HG03521 (cell line): ENCODE results near the gene GRIN3A.
"Not testable (repeated sequence)": the region's sequence is repeated elsewhere in the genome, so short reads cannot be mapped to it uniquely, and the experiment has no call there.

Source experiments
- ATAC-seq: cut with Tn5 transposase; IDR thresholded peaks from one replicate; pipeline ENCODE4 v1.9.1; 2021; ENCODE audit warnings: mild to moderate bottlenecking, moderate library complexity; ENCODE audit not compliant: unreplicated experiment

Gene GRIN3A

GRCh38 chr9:101585740-101586139 lies 152.7 kb downstream of the GRIN3A start:
- ATAC-seq: no peak

GRCh38 chr9:101582553-101582952 lies 155.9 kb downstream of the GRIN3A start:
- ATAC-seq: no peak

- ATAC-seq: no peak
Observed at GRCh38 chr9:101579711-101580545, 158.5 kb downstream of the GRIN3A start.

- ATAC-seq: no peak
Observed at GRCh38 chr9:101578378-101578777, 160.1 kb downstream of the GRIN3A start.

GRCh38 chr9:101574731-101575333 lies 163.6 kb downstream of the GRIN3A start:
- no peak for ATAC-seq

DNA sequence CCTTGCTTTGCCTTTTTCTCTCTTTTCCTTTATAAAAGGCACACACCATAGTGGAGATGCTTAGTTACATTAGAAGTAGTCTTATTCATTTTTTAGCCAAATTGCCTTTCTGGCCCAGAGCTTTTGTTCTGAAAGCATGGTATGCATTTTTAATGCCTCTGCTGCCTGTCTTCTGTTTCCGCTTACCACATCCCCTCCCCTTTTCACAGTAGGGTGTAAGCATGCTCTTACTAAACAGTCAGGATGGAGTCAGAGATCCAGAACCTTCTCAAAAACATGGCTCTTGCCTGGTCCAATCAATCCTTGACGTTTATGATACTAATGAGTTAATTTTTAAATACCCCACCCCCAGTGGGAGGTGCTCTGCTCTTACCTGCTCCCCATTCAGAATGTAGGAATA lies 166.1 kb downstream of the GRIN3A start:
- no peak for ATAC-seq

- ATAC-seq: no peak
Observed at GRCh38 chr9:101571114-101571513, 167.3 kb downstream of the GRIN3A start.

GRCh38 chr9:101569741-101570501 lies 168.5 kb downstream of the GRIN3A start:
- ATAC-seq: no peak

DNA sequence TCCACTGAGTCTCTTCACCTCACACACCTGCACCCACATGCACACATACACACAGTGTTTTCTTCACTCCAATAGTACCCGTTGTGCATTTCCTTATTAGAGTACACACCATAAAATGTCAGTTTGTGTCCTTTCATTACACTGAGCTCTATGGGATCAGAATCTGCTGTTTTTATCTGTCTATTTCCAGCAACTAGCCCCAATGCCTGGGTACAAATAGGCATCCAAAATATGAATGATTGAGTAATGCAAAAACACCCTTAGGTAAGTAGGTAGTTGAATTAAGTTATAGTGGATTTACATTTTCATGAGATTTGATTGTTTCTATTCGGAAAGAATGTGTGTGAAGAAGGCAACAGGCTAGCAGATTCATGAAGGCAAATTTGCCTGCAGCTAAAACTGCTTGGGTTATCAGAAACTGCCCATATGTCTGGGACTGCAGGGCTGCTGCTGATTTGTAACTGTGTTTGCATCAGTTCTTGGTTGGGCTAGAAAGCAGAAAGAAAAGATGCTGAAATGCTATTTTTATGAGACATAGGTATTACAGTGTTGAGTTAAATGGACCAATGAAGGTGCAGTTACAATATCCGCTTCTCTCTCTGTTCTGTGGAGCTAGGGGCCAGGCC lies 170.6 kb downstream of the GRIN3A start:
- ATAC-seq: no peak

- peak; percentile 70 for ATAC-seq
Observed at GRCh38 chr9:101566904-101567724, 171.3 kb downstream of the GRIN3A start.

DNA sequence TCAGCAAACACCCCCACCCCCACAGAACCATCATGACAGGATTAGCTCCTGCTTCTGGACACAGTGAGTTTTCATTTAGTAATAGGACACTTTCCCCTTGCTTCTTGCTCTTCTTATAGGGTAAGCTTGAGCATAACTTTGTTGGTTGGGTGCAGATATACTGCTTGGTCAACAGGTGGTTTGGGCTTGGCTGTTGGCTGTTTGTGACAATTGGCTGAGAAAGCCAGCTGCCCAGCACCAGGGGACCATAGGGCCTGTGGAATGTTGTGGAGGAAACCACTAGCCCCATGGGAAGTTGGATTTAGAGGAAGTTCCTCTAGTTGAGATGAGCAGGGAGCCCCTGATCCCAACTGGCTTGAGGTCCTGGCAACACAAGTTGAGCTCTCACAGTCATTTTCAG lies 174.2 kb downstream of the GRIN3A start:
- no peak for ATAC-seq

- ATAC-seq: no peak
Observed at GRCh38 chr9:101562966-101563365, 175.5 kb downstream of the GRIN3A start.

GRCh38 chr9:101561740-101562139 lies 176.7 kb downstream of the GRIN3A start:
- no peak for ATAC-seq

GRCh38 chr9:101549472-101550098 lies 188.9 kb downstream of the GRIN3A start:
- ATAC-seq: not testable (repeated sequence)

DNA sequence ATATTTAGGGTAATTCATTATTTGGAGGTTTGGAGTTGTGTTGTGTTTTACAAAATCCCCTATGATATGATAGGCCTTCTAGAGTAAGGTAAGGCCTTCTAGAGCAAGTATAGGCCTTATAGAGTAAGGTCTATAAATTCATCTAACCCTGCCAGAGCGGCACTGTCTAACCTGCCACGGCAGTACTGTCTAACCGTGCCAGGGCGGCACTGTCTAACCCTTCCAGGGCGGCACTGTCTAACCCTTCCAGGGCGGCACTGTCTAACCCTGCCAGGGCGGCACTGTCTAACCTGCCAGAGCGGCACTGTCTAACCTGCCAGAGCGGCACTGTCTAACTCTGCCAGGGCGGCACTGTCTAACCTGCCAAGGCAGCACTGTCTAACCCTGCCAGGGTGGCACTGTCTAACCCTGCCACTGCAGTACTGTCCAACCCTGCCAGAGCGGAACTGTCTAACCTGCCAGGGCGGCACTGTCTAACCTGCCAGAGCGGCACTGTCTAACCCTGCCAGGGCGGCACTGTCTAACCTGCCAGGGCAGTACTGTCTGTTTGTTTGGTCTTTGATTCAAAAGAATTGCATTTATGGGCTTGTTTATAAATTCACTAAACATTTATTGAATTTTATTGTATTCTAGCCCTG lies 195.2 kb downstream of the GRIN3A start:
- no peak for ATAC-seq

DNA sequence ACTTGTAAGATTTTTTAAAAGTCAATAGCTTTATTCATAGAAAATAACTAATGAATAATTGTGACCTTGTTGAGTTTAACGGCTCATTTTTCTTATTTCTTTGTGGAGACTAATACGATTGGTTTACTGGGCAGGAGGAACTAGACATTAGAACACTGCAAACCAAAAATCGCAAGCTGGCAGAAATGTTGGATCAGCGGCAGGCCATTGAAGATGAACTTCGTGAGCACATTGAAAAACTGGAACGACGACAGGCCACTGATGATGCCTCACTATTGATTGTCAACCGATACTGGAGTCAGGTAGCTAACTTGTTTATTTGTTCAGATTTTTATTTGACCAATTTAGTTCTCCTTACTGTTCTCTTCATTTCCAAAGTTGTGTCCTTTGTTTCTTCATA lies 198.4 kb downstream of the GRIN3A start:
- no peak for ATAC-seq

DNA sequence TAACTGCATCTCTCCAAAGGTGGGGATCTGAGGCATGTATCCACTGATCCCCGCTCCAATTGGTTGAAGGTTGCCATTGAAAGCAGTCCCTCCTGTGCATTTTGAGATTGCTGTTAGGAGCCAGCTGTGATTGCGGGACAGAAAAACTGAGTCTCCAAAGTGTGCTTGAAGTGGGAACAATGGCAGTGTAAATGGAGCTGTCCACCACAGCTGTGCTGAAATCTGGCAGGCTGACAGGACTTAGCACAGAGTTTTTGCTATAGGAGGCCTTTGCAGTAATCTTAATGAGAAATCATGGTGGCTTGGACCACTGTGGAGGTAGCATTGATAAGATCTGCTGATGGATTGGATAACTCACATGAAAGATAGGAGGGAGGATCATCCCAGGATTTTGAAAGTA lies 201.5 kb downstream of the GRIN3A start:
- no peak for ATAC-seq

- no peak for ATAC-seq
Observed at GRCh38 chr9:101536351-101536750, 202.1 kb downstream of the GRIN3A start.
